Activated T-helper 17 cell treated with anti-CD3 and anti-CD28 coated beads, Interleukin-2, amount 50 U/mL, for 72 hours (primary cell): ENCODE results near the gene SIGLECL1. TPM values are rescaled to one million over a fixed set of nuclear protein-coding genes. Genes with fewer than 3 reads are reported as not detected.

Experiments
- ATAC-seq: fragments of 150-1000 bp; cut with Tn5 transposase; replicated peaks from 2 replicates; pipeline ENCODE4 v1.10.0; 2021; ENCODE audit warnings: mild to moderate bottlenecking, moderate library complexity
- H3K27ac Mint-ChIP-seq: one replicate; pipeline ENCODE4 v1.8.0; 2022; ENCODE audit warnings: mixed read lengths
- H3K27me3 Mint-ChIP-seq: one replicate; pipeline ENCODE4 v1.8.0; 2022; ENCODE audit warnings: mixed read lengths
- H3K36me3 Mint-ChIP-seq: one replicate; pipeline ENCODE4 v1.8.0; 2022; ENCODE audit warnings: low read depth, mild to moderate bottlenecking, mixed read lengths
- H3K4me1 Mint-ChIP-seq: one replicate; pipeline ENCODE4 v1.8.0; 2022; ENCODE audit warnings: mixed read lengths
- H3K4me3 Mint-ChIP-seq: one replicate; pipeline ENCODE4 v1.8.0; 2022; ENCODE audit warnings: mild to moderate bottlenecking, mixed read lengths
- H3K9me3 Mint-ChIP-seq: one replicate; pipeline ENCODE4 v1.8.0; 2022; ENCODE audit warnings: mixed read lengths
- total RNA-seq, 2 donors: library from RNA; stranded (reverse); gene quantifications; one replicate each; pipeline ENCODE4 v1.2.3, GENCODE V29; 2022

Gene SIGLECL1
- total RNA-seq, 2 donors from 2014 or later = 0.30 TPM; not detected in 1

DNA sequence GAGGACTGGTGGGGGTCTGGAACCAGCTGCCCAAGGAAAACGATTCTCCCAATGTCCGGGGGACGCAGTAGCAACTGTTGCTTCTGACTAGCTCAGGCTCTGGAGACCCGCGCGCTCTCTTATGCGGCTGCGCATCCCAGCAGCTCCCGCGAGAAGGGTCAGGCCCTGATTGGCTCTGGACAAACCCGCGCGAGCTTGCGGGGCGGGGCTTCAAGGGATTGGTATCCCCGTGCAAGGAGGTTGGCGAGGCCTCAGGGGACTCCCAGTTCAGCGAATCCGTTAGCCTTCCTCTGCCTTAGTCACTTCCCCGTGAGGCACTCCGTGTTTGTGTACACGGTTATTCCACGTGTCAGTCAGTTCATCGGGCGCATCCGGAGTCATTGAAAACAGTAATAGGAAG is 20.2 kb downstream of the SIGLECL1 start:
- H3K36me3 Mint-ChIP-seq = no peaks in the 10 kb centered on the region
- H3K27ac Mint-ChIP-seq = no peak overlapping the region
- H3K4me1 Mint-ChIP-seq = peaks cover 10% of the 10 kb centered on the region
- H3K27me3 Mint-ChIP-seq = peaks cover 10% of the 10 kb centered on the region
- H3K4me3 Mint-ChIP-seq = no peak overlapping the region
- ATAC-seq = no peak
- H3K9me3 Mint-ChIP-seq = no peaks in the 10 kb centered on the region

DNA sequence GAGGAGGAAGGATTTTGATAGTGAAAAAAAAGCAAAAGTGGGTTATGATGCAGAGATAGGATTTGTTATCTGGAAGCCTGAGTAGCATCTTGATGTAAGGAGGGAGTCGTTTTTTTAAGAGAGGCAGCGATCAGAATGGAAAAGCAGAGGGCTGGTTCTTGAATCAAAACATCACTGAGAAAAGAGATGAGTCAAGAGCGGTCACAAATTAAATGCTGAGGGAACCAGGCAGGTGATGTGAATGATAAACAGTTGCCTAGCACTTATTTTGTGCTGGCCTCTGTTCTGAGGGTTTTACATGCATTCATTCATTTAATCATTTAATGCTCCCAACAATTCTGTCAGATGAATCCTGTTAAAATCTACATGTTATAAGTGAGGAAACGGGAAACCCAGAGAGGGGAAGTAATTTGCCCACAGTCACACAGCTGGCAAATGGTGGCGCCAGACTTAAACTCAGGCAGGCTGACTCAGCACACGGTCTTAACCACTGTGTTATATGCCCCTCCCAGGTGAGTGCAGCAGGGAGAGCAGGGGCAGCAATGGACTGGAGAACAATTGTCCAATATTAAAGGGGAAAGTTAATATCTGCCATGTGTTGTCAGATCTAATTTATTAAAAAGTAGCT is 21.4 kb downstream of the SIGLECL1 start:
- H3K36me3 Mint-ChIP-seq = no peaks in the 10 kb centered on the region
- H3K27ac Mint-ChIP-seq = no peak overlapping the region
- H3K27me3 Mint-ChIP-seq = peaks cover 9% of the 10 kb centered on the region
- peaks cover 10% of the 10 kb centered on the region for H3K4me1 Mint-ChIP-seq
- no peak overlapping the region for H3K4me3 Mint-ChIP-seq
- no peaks in the 10 kb centered on the region for H3K9me3 Mint-ChIP-seq
- peak; percentile 66 for ATAC-seq

DNA sequence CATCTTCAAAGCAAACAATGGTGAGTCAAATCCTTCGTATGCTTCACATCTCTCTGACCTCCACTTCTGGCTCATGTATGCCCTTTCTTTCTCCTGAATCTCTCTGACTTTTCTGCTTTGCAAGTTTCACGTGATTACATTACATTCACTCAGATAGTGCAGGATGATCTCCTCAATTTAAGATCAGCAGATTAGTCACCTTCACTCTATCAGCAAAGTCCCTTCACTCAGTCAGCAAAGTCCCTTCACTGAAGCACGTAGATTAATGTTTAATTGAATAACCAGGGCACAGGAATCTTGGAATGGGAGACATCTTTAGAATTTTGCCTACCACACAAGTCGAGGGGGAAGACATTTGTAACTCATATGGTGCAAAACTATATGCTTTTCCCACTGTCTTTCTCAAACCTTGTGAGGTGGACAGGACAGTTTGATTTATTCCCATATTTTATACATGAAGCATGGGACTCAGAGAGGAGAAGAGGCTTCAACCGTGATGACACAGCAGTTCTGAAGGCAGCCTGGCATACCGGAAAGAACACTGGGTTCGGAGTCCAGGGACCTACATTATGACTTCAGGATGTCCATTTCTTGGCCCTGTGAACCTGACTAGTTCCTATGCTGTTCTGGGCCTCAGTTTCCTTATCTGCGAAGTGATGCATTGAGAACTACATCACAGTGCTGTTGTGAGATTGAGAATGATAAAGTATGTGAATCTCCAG is 23.3 kb downstream of the SIGLECL1 start:
- Mint-ChIP-seq H3K9me3 (no peaks in the 10 kb centered on the region), H3K27me3 (peaks cover 24% of the 10 kb centered on the region), H3K4me3 (no peak overlapping the region), H3K27ac (no peak overlapping the region), H3K4me1 (peaks cover 10% of the 10 kb centered on the region), H3K36me3 (no peaks in the 10 kb centered on the region)
- ATAC-seq = peak; percentile 35

DNA sequence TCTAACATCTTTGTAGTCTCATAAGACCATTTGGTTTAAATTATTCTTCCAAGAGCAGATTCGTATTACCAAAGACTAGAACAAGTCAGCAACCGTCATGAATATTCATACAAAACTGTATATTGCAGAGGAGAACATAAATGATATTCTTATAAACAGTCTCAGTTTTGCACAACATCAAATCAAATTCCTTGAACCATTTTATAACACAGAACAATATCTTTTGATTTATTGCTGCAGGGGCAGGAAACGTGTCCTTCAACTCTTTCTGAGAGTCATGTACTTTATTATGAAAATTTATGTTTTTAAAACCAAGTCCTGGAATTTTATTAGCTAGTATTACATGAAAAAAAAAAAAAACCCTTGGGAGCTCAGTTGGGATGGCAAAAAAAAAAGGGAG is 26.2 kb downstream of the SIGLECL1 start:
- peaks cover 7% of the 10 kb centered on the region for H3K4me1 Mint-ChIP-seq
- no peak for ATAC-seq

DNA sequence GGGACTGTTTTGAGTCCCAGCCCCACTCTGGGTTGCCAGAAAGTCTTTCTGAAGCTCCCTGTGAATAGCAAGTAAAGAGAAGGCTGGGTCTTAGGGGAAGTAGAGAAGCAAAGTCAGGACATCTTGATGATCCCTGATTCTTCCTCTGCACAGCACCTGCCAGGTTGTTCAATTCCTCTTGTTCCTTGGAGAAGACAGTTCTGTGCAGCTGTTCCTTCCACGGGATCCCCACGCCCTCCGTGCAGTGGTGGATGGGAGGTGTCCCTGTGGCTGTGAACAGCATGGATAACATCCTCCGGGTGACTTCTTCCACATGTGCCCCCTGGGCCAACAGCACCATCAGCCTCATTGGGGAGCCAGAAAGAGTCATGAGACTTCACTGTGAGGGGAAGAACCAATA is 31.5 kb downstream of the SIGLECL1 start:
- Mint-ChIP-seq H3K4me3 (no peak overlapping the region), H3K36me3 (no peaks in the 10 kb centered on the region), H3K4me1 (no peaks in the 10 kb centered on the region), H3K27ac (no peak overlapping the region), H3K27me3 (peaks cover 36% of the 10 kb centered on the region), H3K9me3 (peaks cover 4% of the 10 kb centered on the region)
- ATAC-seq = no peak

More for the DNA sequence above, 26.2 kb downstream of the SIGLECL1 start:
- H3K27me3 Mint-ChIP-seq = peaks cover 33% of the 10 kb centered on the region
- H3K36me3 Mint-ChIP-seq = no peaks in the 10 kb centered on the region
- H3K27ac Mint-ChIP-seq = no peak overlapping the region
- H3K9me3 Mint-ChIP-seq = peaks cover 4% of the 10 kb centered on the region
- no peak overlapping the region for H3K4me3 Mint-ChIP-seq

DNA sequence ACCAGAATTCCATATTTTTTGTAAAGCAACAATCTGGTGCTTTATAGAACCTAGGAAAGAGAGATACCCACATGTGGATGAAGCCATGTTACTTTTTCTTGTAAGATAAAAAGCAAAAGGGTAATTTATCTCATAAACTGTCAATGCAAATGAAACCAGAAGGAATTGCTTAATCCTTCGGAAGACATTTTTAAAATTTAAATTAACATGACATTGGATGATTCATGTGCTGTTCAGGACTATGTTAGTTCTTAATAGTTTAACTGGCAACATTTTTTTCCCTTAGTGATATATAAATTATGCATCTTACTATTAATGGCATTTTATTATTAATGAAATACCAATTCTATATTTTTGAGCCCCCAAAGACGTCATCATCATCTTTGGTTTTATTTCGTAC is 34.8 kb downstream of the SIGLECL1 start:
- Mint-ChIP-seq H3K27ac (no peak overlapping the region), H3K27me3 (peaks cover 21% of the 10 kb centered on the region), H3K36me3 (no peaks in the 10 kb centered on the region), H3K4me3 (no peak overlapping the region), H3K9me3 (no peaks in the 10 kb centered on the region), H3K4me1 (no peaks in the 10 kb centered on the region)
- no peak for ATAC-seq

DNA sequence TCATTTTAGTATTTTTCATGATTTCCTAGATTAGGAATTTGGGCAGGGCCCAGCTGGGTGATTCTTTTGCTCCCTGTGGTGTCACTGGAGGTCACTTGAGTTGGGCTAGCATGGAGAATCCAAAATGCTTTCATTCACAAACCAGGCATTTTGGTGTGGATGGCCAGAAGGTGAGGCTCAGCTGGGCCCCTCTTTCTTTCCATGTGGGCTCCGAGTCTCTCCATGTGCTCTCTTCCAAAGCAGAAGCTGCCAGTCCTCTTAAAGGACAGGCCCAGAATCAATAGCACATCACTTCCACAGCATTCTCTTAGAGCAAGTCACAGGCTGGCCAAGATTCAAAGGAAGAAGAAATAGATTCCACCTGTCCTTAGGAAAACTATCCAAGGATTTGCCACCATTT is 38.8 kb downstream of the SIGLECL1 start:
- no peak for ATAC-seq
- Mint-ChIP-seq H3K36me3 (no peaks in the 10 kb centered on the region), H3K4me3 (no peak overlapping the region), H3K27ac (no peak overlapping the region), H3K4me1 (no peaks in the 10 kb centered on the region), H3K27me3 (peaks cover 15% of the 10 kb centered on the region), H3K9me3 (no peaks in the 10 kb centered on the region)

DNA sequence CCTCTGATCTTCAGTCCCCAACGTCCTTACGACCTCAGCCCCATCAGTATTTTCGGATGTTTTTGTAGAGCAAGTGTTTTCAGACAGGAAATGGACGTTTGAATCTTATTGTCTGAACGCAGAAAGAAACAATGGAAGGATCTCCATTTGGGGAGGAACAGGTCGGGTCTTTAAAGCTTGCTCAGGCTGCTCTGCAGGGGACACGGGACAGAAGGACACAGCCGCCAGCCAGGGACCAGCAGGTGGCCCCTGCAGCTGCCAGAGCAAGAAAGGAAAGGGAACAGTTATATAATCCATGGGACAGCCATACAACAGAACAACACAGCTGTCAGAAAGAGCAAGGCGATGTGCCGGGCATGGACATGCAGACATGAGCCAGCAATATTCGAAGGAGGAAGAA is 42.1 kb downstream of the SIGLECL1 start:
- H3K27ac Mint-ChIP-seq = no peak overlapping the region
- H3K27me3 Mint-ChIP-seq = peaks cover 19% of the 10 kb centered on the region
- H3K36me3 Mint-ChIP-seq = no peaks in the 10 kb centered on the region
- ATAC-seq = no peak
- H3K4me1 Mint-ChIP-seq = no peaks in the 10 kb centered on the region
- no peaks in the 10 kb centered on the region for H3K9me3 Mint-ChIP-seq
- no peak overlapping the region for H3K4me3 Mint-ChIP-seq

DNA sequence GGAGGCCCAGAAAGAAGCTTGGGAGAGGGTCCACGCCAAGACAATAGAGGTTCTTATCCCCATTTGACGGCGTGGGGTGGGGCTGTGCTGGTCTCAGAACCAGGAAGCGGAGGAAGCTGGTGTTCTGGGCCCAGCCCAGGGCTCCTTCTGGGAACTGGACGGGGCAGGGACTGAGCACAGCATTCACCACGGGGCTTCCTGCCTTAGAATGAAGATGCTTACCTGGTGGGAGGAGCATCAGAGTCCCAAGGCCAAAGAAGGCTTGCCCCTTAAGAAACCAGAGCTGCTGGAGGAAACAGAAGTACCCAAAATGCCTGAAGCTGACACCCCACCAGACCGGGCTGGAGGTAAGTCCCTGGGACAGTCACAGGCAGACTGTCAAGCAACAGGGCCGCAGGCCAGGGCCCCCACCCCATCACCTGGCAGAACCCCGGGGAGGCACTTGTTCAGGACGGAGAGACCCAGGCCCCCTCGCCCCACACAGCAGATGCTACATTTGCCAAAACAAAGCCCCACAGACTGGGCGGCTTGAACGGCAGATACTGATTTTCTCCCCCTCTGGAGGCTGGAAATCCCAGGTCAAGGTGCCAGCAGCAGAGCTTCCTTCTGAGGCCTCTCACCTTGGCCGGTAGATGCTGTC is 42.8 kb downstream of the SIGLECL1 start:
- no peak overlapping the region for H3K27ac Mint-ChIP-seq
- no peaks in the 10 kb centered on the region for H3K9me3 Mint-ChIP-seq
- no peak overlapping the region for H3K4me3 Mint-ChIP-seq
- H3K27me3 Mint-ChIP-seq = peaks cover 19% of the 10 kb centered on the region
- no peaks in the 10 kb centered on the region for H3K4me1 Mint-ChIP-seq
- no peak for ATAC-seq
- no peaks in the 10 kb centered on the region for H3K36me3 Mint-ChIP-seq

DNA sequence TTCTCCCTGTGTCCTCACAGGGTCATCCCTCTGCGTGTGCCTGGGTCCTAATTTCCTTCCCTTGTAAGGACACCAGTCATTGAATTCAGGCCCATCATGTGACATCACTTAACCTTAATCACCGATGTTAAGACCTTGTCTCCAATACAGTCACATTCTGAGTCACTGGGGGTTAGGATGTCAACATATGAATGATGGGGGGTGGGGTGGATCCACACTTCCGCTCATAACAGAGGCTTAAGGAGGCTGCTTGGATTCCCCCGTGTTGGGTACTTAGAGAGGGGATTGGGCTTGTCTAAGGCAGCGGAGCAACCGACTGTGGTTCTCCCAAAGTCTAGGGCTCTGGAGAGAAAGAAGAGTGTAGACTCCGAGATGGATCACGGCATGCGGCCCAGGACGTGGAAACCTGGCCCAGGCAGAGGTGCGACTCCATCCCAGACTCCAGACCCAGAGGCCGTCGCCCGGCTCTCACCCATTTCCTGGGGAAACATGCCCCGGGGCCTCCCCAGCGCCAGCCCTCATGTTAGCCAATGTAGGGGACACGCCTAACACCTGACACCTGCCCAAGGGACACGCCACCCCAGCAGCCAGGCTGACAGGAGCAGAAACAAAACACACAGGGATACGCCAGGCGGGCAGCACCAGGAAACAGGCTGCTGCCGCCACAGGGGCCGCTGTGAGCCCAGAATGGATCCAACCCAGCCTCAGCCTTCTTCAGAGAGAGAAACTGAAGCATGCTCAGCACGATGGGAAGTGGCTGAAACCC is 43.5 kb downstream of the SIGLECL1 start:
- Mint-ChIP-seq H3K9me3 (no peaks in the 10 kb centered on the region), H3K4me3 (no peak overlapping the region), H3K27ac (no peak overlapping the region), H3K27me3 (peaks cover 19% of the 10 kb centered on the region), H3K4me1 (no peaks in the 10 kb centered on the region), H3K36me3 (no peaks in the 10 kb centered on the region)
- no peak for ATAC-seq

DNA sequence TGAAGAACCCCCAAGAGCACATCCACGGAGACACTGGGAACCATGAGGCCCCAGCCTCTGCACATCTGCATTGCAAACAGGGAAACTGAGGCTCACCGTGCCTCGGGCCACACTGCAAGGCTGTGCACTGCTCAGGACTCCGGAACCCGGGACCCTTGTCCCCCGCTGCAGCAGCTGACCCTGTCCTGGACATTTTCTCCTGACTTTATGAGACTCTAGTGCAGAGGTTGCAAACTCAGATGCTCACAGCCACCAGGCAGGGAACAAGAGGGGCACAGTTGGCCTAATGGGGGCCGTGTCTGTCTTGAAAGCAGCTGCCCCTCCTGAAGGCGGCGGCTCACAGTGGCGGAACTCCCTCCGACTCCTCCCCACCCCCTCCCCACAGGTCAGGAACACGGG is 44.1 kb downstream of the SIGLECL1 start:
- H3K4me1 Mint-ChIP-seq = no peaks in the 10 kb centered on the region
- ATAC-seq = no peak
- H3K36me3 Mint-ChIP-seq = no peaks in the 10 kb centered on the region
- peaks cover 19% of the 10 kb centered on the region for H3K27me3 Mint-ChIP-seq
- no peak overlapping the region for H3K4me3 Mint-ChIP-seq
- H3K27ac Mint-ChIP-seq = no peak overlapping the region
- no peaks in the 10 kb centered on the region for H3K9me3 Mint-ChIP-seq

DNA sequence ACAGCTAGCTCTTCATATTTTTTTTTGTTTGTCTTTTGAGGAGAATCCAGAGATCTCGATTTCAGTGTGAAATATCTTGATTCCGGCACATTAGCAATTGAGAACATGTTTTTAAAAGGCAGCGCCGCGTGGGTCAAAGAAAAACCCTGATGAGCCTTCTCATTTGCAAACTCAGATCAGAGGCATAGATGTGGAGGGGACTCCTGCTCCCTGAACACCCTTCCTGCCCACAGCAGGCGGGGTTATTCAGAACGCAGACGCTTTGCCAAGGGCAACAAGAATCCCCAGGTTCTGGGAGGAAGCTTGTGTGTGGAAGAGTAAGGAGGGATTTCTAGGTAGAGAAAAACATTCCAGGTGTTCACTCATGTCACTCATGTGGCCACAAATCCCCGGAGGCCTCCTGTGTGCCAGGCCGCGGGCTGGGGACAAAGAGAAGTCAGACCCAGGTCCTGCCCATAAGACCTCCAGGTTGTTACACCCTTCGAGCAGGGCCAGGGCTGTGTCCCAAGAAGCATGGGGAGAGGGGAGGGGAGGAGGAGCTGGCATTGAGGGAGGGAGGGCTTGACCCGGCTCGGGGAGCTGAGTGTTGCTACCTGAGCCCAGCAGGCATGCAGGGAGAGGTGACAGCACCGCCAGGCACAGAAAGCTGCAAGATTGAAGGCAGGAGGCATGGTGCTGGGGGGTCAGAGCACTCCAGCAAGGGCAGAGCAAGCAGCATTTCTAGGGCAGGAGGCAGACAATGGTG is 44.7 kb downstream of the SIGLECL1 start:
- no peaks in the 10 kb centered on the region for H3K4me1 Mint-ChIP-seq
- H3K9me3 Mint-ChIP-seq = no peaks in the 10 kb centered on the region
- H3K36me3 Mint-ChIP-seq = no peaks in the 10 kb centered on the region
- no peak overlapping the region for H3K27ac Mint-ChIP-seq
- no peak overlapping the region for H3K4me3 Mint-ChIP-seq
- H3K27me3 Mint-ChIP-seq = peaks cover 19% of the 10 kb centered on the region
- ATAC-seq = no peak

DNA sequence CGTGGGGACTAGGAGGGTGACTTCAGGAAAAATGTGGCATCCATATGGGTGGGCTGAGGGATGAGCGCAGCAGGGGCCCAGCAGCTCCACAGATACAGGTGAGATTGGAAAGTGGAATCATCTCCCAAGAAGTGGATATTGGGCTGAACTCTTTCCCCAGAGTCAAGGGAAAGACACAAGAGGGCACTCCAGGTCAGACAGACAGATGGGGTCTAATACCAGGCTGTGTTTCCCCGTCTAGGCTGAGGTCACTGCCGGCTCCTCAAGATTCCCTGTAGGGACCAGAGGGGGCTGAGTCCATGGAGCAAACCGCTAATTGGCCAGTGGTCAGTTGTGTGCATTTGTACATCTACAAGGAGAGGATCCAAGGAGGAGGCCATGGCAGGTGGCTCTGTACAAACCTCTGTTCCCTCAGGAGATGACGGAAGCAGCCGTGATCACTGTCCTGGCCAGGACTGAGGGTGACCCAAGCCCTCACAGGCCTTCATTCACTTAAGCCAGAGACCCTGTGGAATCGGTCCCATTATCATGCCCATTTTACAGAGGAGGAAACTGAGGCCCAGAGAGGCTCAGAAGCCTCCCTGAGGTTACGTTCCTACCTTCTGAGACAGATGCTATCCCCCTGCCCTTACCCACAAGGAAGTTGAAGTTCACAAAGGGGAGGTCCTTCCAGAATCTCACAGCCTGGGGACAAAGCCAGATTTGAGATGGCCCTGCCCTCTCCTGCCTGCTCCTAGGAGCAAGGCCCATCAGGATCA is 45.6 kb downstream of the SIGLECL1 start:
- Mint-ChIP-seq H3K9me3 (no peaks in the 10 kb centered on the region), H3K36me3 (no peaks in the 10 kb centered on the region), H3K4me3 (no peak overlapping the region), H3K27ac (no peak overlapping the region), H3K4me1 (no peaks in the 10 kb centered on the region), H3K27me3 (peaks cover 18% of the 10 kb centered on the region)
- no peak for ATAC-seq
